ENCODE measurements around the gene RTF1. TPM values are rescaled to one million over a fixed set of nuclear protein-coding genes. Genes with fewer than 3 reads are reported as not detected.

RTF1 gene
- total RNA-seq, 1 experiment from 2014 or later, result 18.8 TPM

DNA sequence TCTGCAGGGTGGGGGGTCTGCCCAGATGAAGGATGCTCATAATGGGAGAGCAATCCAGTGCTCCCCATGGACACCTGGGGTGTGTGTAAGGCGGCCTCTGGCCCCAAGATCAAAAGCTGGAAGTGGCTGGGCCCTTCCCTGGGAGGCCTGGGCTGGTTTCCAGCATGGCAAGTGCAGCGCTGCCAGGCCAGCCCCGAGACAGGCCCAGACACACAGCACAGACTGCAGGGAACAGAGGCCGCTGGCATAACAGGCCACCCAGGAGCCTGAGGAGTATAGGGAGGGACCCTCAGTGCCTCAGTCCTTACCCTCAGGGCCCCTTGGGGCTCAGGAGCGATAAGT, 86.7 kb downstream of the RTF1 start:
- no peak for DNase-seq
- BruUV-seq (replicated peaks), result no TSS peak
- TF ChIP-seq, protein P1, sequence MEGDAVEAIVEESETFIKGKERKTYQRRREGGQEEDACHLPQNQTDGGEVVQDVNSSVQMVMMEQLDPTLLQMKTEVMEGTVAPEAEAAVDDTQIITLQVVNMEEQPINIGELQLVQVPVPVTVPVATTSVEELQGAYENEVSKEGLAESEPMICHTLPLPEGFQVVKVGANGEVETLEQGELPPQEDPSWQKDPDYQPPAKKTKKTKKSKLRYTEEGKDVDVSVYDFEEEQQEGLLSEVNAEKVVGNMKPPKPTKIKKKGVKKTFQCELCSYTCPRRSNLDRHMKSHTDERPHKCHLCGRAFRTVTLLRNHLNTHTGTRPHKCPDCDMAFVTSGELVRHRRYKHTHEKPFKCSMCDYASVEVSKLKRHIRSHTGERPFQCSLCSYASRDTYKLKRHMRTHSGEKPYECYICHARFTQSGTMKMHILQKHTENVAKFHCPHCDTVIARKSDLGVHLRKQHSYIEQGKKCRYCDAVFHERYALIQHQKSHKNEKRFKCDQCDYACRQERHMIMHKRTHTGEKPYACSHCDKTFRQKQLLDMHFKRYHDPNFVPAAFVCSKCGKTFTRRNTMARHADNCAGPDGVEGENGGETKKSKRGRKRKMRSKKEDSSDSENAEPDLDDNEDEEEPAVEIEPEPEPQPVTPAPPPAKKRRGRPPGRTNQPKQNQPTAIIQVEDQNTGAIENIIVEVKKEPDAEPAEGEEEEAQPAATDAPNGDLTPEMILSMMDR (IDR thresholded peaks at IDR 0.05; ENCODE audit: unreplicated experiment), result no peak

DNA sequence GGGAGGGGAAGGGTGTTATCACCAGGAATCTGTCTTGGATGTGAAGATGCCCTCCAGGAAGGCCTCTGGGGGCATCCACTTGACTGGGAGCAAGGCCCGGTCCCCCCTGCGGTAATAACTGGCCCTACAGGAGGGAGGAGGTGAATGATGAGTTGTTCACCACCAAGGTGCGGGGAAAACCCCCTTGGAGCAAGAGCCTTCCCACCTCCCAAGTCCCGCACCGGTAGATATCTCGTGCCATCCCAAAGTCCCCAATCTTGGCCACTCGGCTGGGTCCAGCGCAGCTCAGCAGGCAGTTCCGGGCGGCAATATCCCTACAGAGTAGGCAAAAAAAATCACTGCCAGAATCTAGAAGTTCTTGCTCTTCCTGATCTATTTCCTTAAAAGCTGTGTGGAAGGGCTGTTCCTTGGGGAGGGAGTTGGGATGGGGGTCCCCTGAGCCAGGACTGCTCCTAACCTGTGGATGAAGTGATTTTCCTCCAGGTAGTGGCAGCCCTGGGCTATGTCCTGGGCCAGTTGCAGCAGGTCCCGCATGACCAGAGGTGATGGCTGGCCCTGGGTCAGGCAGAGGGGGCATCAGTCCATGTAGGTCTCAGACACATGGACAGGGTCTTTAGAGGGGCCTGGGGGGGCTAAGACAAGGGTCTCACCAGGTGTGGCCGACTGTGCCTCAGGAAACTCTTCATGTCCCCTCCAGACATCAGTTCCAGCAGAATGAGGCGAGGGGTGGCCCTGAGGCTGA, 88.0 kb downstream of the RTF1 start:
- no peak overlapping the region for H3K27ac Mint-ChIP-seq (ENCODE audit: unreplicated experiment)
- CTCF ChIA-PET, result no interaction called here
- no peak overlapping the region for H3K4me3 Mint-ChIP-seq (ENCODE audit: low read depth, unreplicated experiment)
- intact Hi-C loops (cut with micrococcal nuclease; ENCODE audit: unreplicated experiment), result no loop called here
- no TSS peak for BruUV-seq (replicated peaks)
- H3K4me1 Mint-ChIP-seq (ENCODE audit: low read depth, unreplicated experiment), result no peaks in the 10 kb centered on the region
- DNase-seq, result no peak
- no peaks in the 10 kb centered on the region for H3K36me3 Mint-ChIP-seq (ENCODE audit: insufficient read depth, unreplicated experiment)
- H3K27me3 Mint-ChIP-seq (ENCODE audit: unreplicated experiment), result no peaks in the 10 kb centered on the region
- H3K9me3 Mint-ChIP-seq (ENCODE audit: low read depth, unreplicated experiment), result no peaks in the 10 kb centered on the region
- TF ChIP-seq, protein P1 (IDR thresholded peaks at IDR 0.05; ENCODE audit: unreplicated experiment), result no peak

More for the DNA sequence above, 86.7 kb downstream of the RTF1 start:
- intact Hi-C loops (cut with micrococcal nuclease; ENCODE audit: unreplicated experiment), result no loop called here
- H3K4me1 Mint-ChIP-seq (ENCODE audit: low read depth, unreplicated experiment), result no peaks in the 10 kb centered on the region
- CTCF ChIA-PET, result no interaction called here
- H3K27me3 Mint-ChIP-seq (ENCODE audit: unreplicated experiment), result no peaks in the 10 kb centered on the region
- H3K36me3 Mint-ChIP-seq (ENCODE audit: insufficient read depth, unreplicated experiment), result no peaks in the 10 kb centered on the region
- no peak overlapping the region for H3K27ac Mint-ChIP-seq (ENCODE audit: unreplicated experiment)
- no peak overlapping the region for H3K4me3 Mint-ChIP-seq (ENCODE audit: low read depth, unreplicated experiment)
- no peaks in the 10 kb centered on the region for H3K9me3 Mint-ChIP-seq (ENCODE audit: low read depth, unreplicated experiment)

DNA sequence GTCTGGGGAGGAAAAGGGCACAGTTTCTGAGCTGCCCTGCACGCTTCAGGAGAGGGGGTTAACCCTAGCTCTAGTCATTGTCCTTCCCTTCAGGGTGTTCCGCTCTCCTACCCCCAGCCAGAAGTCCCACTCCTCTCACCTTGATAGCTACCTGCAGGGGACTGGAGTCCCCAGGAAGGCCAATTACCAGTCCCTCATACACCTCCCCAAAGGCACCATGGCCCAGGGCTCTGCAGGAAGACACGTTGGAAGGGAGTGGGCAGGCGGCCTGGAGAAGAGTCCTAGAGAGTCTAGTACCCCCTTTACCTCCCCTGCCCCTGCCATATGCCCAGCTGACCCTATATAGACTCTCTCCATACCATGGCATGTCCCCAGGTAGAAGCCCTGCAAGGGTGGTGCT, 88.9 kb downstream of the RTF1 start:
- no peaks in the 10 kb centered on the region for H3K4me1 Mint-ChIP-seq (ENCODE audit: low read depth, unreplicated experiment)
- H3K9me3 Mint-ChIP-seq (ENCODE audit: low read depth, unreplicated experiment), result no peaks in the 10 kb centered on the region
- no peak overlapping the region for H3K4me3 Mint-ChIP-seq (ENCODE audit: low read depth, unreplicated experiment)
- no peak for DNase-seq
- CTCF ChIA-PET, result no interaction called here
- no peaks in the 10 kb centered on the region for H3K27me3 Mint-ChIP-seq (ENCODE audit: unreplicated experiment)
- no peaks in the 10 kb centered on the region for H3K36me3 Mint-ChIP-seq (ENCODE audit: insufficient read depth, unreplicated experiment)
- H3K27ac Mint-ChIP-seq (ENCODE audit: unreplicated experiment), result no peak overlapping the region
- intact Hi-C loops (cut with micrococcal nuclease; ENCODE audit: unreplicated experiment), result no loop called here
- BruUV-seq (replicated peaks), result no TSS peak
- TF ChIP-seq, protein P1 (IDR thresholded peaks at IDR 0.05; ENCODE audit: unreplicated experiment), result no peak

DNA sequence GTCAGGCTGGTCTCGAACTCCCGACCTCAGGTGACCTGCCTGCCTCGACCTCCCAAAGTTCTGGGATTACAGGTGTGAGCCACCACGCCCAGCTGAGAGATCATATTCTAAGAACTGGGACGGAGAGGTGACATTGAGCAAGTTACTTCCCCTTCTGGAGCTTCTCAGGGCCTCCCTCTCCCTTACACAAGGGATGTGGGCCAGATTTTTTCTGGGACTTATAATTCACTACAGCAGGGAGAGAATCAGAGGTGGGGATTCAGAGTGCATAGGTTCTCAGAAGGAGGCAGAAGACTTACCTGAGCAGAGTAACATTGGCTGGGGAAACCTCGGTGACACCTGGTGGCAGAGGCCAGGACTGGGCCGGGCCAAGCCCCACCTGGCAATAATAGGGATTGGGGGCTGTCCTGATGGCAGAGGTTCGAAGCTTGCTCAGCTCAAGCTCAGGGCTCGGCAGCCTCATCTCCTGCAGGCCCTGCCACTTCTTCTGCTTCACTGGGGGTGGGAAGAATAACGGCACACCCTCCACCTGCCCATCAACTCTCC, 90.0 kb downstream of the RTF1 start:
- CTCF ChIA-PET, result no interaction called here
- Mint-ChIP-seq H3K4me3 (ENCODE audit: low read depth, unreplicated experiment) (no peak overlapping the region), H3K4me1 (ENCODE audit: low read depth, unreplicated experiment) (no peaks in the 10 kb centered on the region), H3K27ac (ENCODE audit: unreplicated experiment) (no peak overlapping the region), H3K27me3 (ENCODE audit: unreplicated experiment) (no peaks in the 10 kb centered on the region), H3K9me3 (ENCODE audit: low read depth, unreplicated experiment) (no peaks in the 10 kb centered on the region), H3K36me3 (ENCODE audit: insufficient read depth, unreplicated experiment) (no peaks in the 10 kb centered on the region)
- TF ChIP-seq, protein P1 (IDR thresholded peaks at IDR 0.05; ENCODE audit: unreplicated experiment), result no peak
- no TSS peak for BruUV-seq (replicated peaks)
- DNase-seq, result no peak
- intact Hi-C loops (cut with micrococcal nuclease; ENCODE audit: unreplicated experiment), result no loop called here

Data from Calu3 (cell line).